CD4-positive, alpha-beta T cell treated with Interleukin-6 at 100 ng/mL for 8 hours (primary cell): ENCODE measurements around the gene ZNF407.

ENCODE experiments used
- DNase-seq: peaks from one replicate; pipeline ENCODE4 v3.0.0-alpha.2; 2020; ENCODE audit warnings: mixed read lengths, low spot score

The ZNF407 gene

GRCh38 chr18:74788657-74789056 lies 191.0 kb downstream of the ZNF407 start:
- no peak for DNase-seq

- no peak for DNase-seq
Measured at GRCh38 chr18:74789078-74789477, 191.4 kb downstream of the ZNF407 start.

GRCh38 chr18:74790451-74790850 lies 192.8 kb downstream of the ZNF407 start:
- no peak for DNase-seq

- DNase-seq: no peak
Measured at GRCh38 chr18:74791501-74792194, 194.0 kb downstream of the ZNF407 start.

GRCh38 chr18:74793746-74794145 lies 196.1 kb downstream of the ZNF407 start:
- no peak for DNase-seq

GRCh38 chr18:74795751-74796150 lies 198.1 kb downstream of the ZNF407 start:
- DNase-seq: no peak

- no peak for DNase-seq
Measured at GRCh38 chr18:74796211-74796610, 198.5 kb downstream of the ZNF407 start.

GRCh38 chr18:74796841-74797576 lies 199.3 kb downstream of the ZNF407 start:
- no peak for DNase-seq

GRCh38 chr18:74797577-74798151 lies 200.0 kb downstream of the ZNF407 start:
- DNase-seq: no peak

- no peak for DNase-seq
Measured at GRCh38 chr18:74799542-74799941, 201.9 kb downstream of the ZNF407 start.

GRCh38 chr18:74800098-74800497 lies 202.4 kb downstream of the ZNF407 start:
- no peak for DNase-seq

- no peak for DNase-seq
Measured at GRCh38 chr18:74803117-74803516, 205.4 kb downstream of the ZNF407 start.

- DNase-seq: no peak
Measured at GRCh38 chr18:74803769-74804168, 206.1 kb downstream of the ZNF407 start.

GRCh38 chr18:74804677-74805076 lies 207.0 kb downstream of the ZNF407 start:
- no peak for DNase-seq

- DNase-seq: no peak
Measured at GRCh38 chr18:74806073-74806472, 208.4 kb downstream of the ZNF407 start.

- no peak for DNase-seq
Measured at GRCh38 chr18:74806700-74807416, 209.2 kb downstream of the ZNF407 start.

GRCh38 chr18:74817576-74817975 lies 219.9 kb downstream of the ZNF407 start:
- no peak for DNase-seq

- DNase-seq: no peak
Measured at GRCh38 chr18:74818516-74819175, 221.0 kb downstream of the ZNF407 start.

- no peak for DNase-seq
Measured at GRCh38 chr18:74819433-74820059, 221.9 kb downstream of the ZNF407 start.

GRCh38 chr18:74820160-74820780 lies 222.6 kb downstream of the ZNF407 start:
- no peak for DNase-seq

- no peak for DNase-seq
Measured at GRCh38 chr18:74825460-74825859, 227.8 kb downstream of the ZNF407 start.
